ENCODE results near the gene LLGL2. TPM values are rescaled to one million over a fixed set of nuclear protein-coding genes. Genes with fewer than 3 reads are reported as not detected.

The LLGL2 gene
- total RNA-seq, 1 donor from 2014 or later = 3.3 TPM

DNA sequence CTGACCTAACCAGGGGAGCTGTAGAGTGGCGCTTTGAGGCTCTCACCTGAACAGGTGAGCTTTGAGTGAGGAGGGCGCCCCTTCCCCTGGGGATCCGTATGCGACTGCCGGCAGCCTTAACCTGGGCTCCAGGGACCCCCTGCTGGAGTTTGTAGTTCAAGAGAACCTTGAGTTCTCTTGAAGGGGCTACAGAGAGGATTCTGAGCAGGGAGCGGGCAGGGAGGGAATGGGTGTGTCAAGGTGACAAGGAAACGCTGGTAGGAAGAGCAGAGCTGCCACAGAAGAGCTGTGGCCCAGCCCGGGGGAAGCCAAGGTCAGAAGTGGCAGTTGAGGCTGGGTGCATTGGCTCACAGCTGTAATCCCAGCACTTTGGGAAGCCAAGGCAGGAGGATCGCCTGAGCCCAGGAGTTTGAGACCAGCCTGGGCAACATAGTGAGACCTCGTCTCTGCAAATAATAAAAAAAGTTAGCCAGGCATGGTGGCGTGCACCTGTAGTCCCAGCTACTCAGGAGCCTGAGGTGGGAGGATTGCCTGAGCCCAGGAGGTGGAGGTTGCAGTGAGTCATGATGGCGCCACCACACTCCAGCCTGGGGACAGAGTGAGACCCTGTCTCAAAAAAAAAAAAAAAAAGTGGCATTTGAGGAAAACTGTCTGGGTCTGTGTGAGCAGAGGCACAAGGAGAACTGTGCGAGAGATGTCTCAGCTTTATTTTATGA, 1.2 kb downstream of the LLGL2 start:
- DNase-seq (ENCODE audit: extremely low spot score, unreplicated experiment) = no peak
- H3K27ac Mint-ChIP-seq (ENCODE audit: unreplicated experiment) = no peak overlapping the region
- peak overlapping the region; percentile 49 for H3K4me3 Mint-ChIP-seq (ENCODE audit: unreplicated experiment)
- peaks cover 5% of the 10 kb centered on the region for H3K27me3 Mint-ChIP-seq (ENCODE audit: unreplicated experiment)
- no peaks in the 10 kb centered on the region for H3K9me3 Mint-ChIP-seq (ENCODE audit: unreplicated experiment)
- no peaks in the 10 kb centered on the region for H3K36me3 Mint-ChIP-seq (ENCODE audit: unreplicated experiment)
- H3K4me1 Mint-ChIP-seq (ENCODE audit: unreplicated experiment) = peaks cover 5% of the 10 kb centered on the region
- TF ChIP-seq, protein P1, sequence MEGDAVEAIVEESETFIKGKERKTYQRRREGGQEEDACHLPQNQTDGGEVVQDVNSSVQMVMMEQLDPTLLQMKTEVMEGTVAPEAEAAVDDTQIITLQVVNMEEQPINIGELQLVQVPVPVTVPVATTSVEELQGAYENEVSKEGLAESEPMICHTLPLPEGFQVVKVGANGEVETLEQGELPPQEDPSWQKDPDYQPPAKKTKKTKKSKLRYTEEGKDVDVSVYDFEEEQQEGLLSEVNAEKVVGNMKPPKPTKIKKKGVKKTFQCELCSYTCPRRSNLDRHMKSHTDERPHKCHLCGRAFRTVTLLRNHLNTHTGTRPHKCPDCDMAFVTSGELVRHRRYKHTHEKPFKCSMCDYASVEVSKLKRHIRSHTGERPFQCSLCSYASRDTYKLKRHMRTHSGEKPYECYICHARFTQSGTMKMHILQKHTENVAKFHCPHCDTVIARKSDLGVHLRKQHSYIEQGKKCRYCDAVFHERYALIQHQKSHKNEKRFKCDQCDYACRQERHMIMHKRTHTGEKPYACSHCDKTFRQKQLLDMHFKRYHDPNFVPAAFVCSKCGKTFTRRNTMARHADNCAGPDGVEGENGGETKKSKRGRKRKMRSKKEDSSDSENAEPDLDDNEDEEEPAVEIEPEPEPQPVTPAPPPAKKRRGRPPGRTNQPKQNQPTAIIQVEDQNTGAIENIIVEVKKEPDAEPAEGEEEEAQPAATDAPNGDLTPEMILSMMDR (IDR thresholded peaks at IDR 0.05) = no peak

DNA sequence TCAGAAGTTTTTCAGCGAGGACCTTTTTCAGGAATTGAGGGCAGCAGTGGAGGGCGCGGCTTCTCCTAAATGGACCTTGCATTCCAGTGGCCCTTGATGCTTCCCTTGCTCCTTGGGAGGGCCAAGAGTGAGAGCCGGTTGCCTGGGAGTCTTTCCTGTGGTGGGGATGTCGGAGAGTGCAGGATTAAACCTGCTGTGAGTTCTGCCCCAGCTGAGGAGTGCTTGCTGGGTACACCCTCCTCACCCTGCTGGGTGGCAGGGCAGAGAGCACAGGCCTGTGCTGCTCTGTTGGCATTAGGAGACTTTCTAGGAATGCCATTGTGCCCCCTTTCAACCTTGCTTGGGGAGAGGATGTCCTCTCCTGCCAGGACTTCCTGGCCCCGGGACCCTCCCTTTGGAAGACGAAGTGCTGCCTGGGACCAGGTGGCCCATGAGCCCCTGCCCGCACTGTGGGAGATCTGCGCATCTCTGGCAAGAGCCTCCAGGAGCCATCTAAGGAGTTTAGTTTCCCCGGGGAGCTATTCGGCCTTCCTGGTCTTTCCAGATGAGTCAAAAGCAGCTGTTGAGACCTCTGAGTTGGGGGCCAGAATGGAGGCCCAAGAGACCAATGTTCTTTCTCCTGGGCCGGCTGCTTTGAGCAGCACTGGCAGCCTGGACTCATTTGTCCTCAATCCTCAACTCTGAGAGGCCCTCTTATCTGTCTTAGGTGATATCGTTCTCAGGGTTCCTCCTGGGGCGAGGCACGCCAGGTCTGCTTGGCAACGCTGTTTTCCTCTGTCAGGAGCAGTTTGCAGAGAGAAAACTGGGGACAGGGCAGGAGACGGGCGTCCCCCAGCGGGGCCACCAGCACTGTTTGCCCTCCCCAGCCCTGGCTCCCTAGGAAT, 5.6 kb downstream of the LLGL2 start:
- Mint-ChIP-seq H3K9me3 (ENCODE audit: unreplicated experiment) (no peaks in the 10 kb centered on the region), H3K4me3 (ENCODE audit: unreplicated experiment) (no peak overlapping the region), H3K4me1 (ENCODE audit: unreplicated experiment) (peaks cover 5% of the 10 kb centered on the region), H3K27me3 (ENCODE audit: unreplicated experiment) (peaks cover 5% of the 10 kb centered on the region), H3K36me3 (ENCODE audit: unreplicated experiment) (no peaks in the 10 kb centered on the region), H3K27ac (ENCODE audit: unreplicated experiment) (no peak overlapping the region)
- TF ChIP-seq, protein P1 (IDR thresholded peaks at IDR 0.05) = no peak
- no peak for DNase-seq (ENCODE audit: extremely low spot score, unreplicated experiment)

DNA sequence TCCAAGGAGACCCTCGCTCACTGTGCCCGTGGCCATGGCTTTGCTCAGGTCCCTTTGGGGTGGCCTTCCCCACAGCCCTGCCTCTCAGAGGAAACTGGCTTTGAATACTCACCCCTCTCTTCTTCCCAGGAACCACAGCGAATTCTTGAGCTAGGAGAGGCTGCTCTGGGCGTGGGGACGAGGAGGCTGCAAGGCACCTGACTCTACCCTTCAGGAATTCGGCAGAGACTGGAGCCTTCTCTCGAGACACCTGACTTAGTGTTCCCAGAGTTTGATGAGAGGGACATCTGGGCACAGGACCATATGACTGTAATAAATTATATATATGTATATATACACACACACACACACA, 6.2 kb downstream of the LLGL2 start:
- no peak overlapping the region for H3K4me3 Mint-ChIP-seq (ENCODE audit: unreplicated experiment)
- no peak for DNase-seq (ENCODE audit: extremely low spot score, unreplicated experiment)
- H3K27ac Mint-ChIP-seq (ENCODE audit: unreplicated experiment) = no peak overlapping the region
- no peaks in the 10 kb centered on the region for H3K4me1 Mint-ChIP-seq (ENCODE audit: unreplicated experiment)
- TF ChIP-seq, protein P1 (IDR thresholded peaks at IDR 0.05) = no peak
- H3K36me3 Mint-ChIP-seq (ENCODE audit: unreplicated experiment) = no peaks in the 10 kb centered on the region
- H3K27me3 Mint-ChIP-seq (ENCODE audit: unreplicated experiment) = peaks cover 2% of the 10 kb centered on the region
- H3K9me3 Mint-ChIP-seq (ENCODE audit: unreplicated experiment) = no peaks in the 10 kb centered on the region

- H3K36me3 Mint-ChIP-seq (ENCODE audit: unreplicated experiment) = no peaks in the 10 kb centered on the region
- peaks cover 2% of the 10 kb centered on the region for H3K27me3 Mint-ChIP-seq (ENCODE audit: unreplicated experiment)
- no peaks in the 10 kb centered on the region for H3K4me1 Mint-ChIP-seq (ENCODE audit: unreplicated experiment)
- no peak overlapping the region for H3K4me3 Mint-ChIP-seq (ENCODE audit: unreplicated experiment)
- DNase-seq (ENCODE audit: extremely low spot score, unreplicated experiment) = no peak
- no peak overlapping the region for H3K27ac Mint-ChIP-seq (ENCODE audit: unreplicated experiment)
- no peaks in the 10 kb centered on the region for H3K9me3 Mint-ChIP-seq (ENCODE audit: unreplicated experiment)
- TF ChIP-seq, protein P1 (IDR thresholded peaks at IDR 0.05) = no peak
Observed at GRCh38 chr17:75535119-75535537, 9.6 kb downstream of the LLGL2 start.

DNA sequence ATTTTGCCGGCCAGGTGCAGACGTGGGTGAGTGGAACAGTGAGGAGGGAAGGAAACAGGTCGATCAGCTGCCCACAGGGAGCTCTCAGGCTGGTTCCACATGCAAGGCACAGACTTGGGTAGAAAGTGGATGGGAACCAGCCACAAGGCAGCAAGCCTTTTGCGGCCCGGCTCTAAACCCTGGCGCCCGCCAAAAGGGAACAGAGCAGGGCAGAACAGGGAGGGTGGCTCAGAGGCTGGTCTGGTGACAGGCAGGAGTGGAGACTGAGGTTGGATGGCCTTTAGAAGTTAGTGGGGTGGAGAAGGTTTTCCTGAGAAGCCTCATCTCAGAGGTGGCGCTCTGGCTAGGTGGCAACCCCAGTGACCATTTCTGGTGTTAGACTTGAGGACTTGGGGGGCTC, 10.4 kb downstream of the LLGL2 start:
- Mint-ChIP-seq H3K4me1 (ENCODE audit: unreplicated experiment) (no peaks in the 10 kb centered on the region), H3K36me3 (ENCODE audit: unreplicated experiment) (no peaks in the 10 kb centered on the region), H3K4me3 (ENCODE audit: unreplicated experiment) (no peak overlapping the region), H3K9me3 (ENCODE audit: unreplicated experiment) (no peaks in the 10 kb centered on the region), H3K27ac (ENCODE audit: unreplicated experiment) (no peak overlapping the region), H3K27me3 (ENCODE audit: unreplicated experiment) (peaks cover 2% of the 10 kb centered on the region)
- DNase-seq (ENCODE audit: extremely low spot score, unreplicated experiment) = no peak
- TF ChIP-seq, protein P1 (IDR thresholded peaks at IDR 0.05) = no peak
